Ascending aorta (tissue), 2 donors: ENCODE measurements around the gene FBXL2. TPM values are rescaled to one million over a fixed set of nuclear protein-coding genes. Genes with fewer than 3 reads are reported as not detected.
"Not testable (repeated sequence)": the region's sequence is repeated elsewhere in the genome, so short reads cannot be mapped to it uniquely, and the experiment has no call there.

Experiments used
- DNase-seq, 2 donors: peaks; one replicate each; pipeline ENCODE4 v3.0.0-alpha.2; 2019; ENCODE audit warnings: low spot score in 2 of 2
- H3K27ac ChIP-seq, 2 donors: fragments of 200-600 bp; sonication (generic); one replicate each; pipeline ENCODE4 v1.5.1; 2016 to 2017; ENCODE audit warnings: mild to moderate bottlenecking in 1 of 2
- H3K27me3 ChIP-seq: fragments of 200-600 bp; sonication (generic); one replicate; pipeline ENCODE4 v1.5.1; 2017
- H3K36me3 ChIP-seq, 2 donors: fragments of 200-600 bp; sonication (generic); one replicate each; pipeline ENCODE4 v1.5.1; 2016
- H3K4me1 ChIP-seq, 2 donors: fragments of 200-600 bp; sonication (generic); one replicate each; pipeline ENCODE4 v1.5.1; 2016 to 2017; ENCODE audit warnings: mild to moderate bottlenecking in 1 of 2
- H3K4me3 ChIP-seq, 2 donors: fragments of 200-600 bp; sonication (generic); one replicate each; pipeline ENCODE4 v1.5.1; 2016 to 2017; ENCODE audit warnings: mild to moderate bottlenecking in 1 of 2
- H3K9me3 ChIP-seq, 2 donors: fragments of 200-600 bp; sonication (generic); one replicate each; pipeline ENCODE4 v1.5.1; 2016
- intact Hi-C: fragments of 100-400 bp; cut with DNase I; formaldehyde crosslinking; loops from one replicate; pipeline ENCODE4 v1.15.1; 2023
- total RNA-seq: library from RNA; depleted of rRNA; stranded (reverse); fragments of >200 nt; gene quantifications from one replicate; pipeline ENCODE4 v1.1.0, GENCODE V29; 2016
- TF ChIP-seq, protein P1 (sequence below), 3 experiments: fragments of 200-600 bp in 2 of 3; fragments of 450-650 bp in 1 of 3; sonication (generic) in 2 of 3; IDR thresholded peaks; one replicate each; pipeline ENCODE4 v1.5.1; 2016 to 2019; ENCODE audit warnings: antibody characterized with exemption in 3 of 3, mild to moderate bottlenecking in 1 of 3, moderate library complexity in 1 of 3

Gene FBXL2
- total RNA-seq, 1 donor from 2014 or later: 33.4 TPM

- Histone ChIP-seq H3K27ac (no peak overlapping the region), H3K4me3 (no peak overlapping the region), H3K4me1 (peaks cover 6 to 21% of the 10 kb centered on the region in 2 donors), H3K36me3 (peaks cover 25 to 30% of the 10 kb centered on the region in 2 donors), H3K27me3 (no peaks in the 10 kb centered on the region), H3K9me3 (no peaks in the 10 kb centered on the region)
- DNase-seq: no peak
- intact Hi-C loops: no loop called here
- TF ChIP-seq, protein P1, sequence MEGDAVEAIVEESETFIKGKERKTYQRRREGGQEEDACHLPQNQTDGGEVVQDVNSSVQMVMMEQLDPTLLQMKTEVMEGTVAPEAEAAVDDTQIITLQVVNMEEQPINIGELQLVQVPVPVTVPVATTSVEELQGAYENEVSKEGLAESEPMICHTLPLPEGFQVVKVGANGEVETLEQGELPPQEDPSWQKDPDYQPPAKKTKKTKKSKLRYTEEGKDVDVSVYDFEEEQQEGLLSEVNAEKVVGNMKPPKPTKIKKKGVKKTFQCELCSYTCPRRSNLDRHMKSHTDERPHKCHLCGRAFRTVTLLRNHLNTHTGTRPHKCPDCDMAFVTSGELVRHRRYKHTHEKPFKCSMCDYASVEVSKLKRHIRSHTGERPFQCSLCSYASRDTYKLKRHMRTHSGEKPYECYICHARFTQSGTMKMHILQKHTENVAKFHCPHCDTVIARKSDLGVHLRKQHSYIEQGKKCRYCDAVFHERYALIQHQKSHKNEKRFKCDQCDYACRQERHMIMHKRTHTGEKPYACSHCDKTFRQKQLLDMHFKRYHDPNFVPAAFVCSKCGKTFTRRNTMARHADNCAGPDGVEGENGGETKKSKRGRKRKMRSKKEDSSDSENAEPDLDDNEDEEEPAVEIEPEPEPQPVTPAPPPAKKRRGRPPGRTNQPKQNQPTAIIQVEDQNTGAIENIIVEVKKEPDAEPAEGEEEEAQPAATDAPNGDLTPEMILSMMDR (IDR thresholded peaks at IDR 0.05): no peak
Observed at GRCh38 chr3:33425453-33425852, 148.2 kb downstream of the FBXL2 start.

GRCh38 chr3:33426068-33426467 is 148.8 kb downstream of the FBXL2 start:
- Histone ChIP-seq H3K27ac (no peak overlapping the region), H3K36me3 (peaks cover 19 to 24% of the 10 kb centered on the region in 2 donors), H3K4me1 (peaks cover 6 to 26% of the 10 kb centered on the region in 2 donors), H3K27me3 (no peaks in the 10 kb centered on the region), H3K9me3 (no peaks in the 10 kb centered on the region), H3K4me3 (no peak overlapping the region)
- TF ChIP-seq, protein P1 (IDR thresholded peaks at IDR 0.05): no peak
- no peak for DNase-seq
- intact Hi-C loops: no loop called here

DNA sequence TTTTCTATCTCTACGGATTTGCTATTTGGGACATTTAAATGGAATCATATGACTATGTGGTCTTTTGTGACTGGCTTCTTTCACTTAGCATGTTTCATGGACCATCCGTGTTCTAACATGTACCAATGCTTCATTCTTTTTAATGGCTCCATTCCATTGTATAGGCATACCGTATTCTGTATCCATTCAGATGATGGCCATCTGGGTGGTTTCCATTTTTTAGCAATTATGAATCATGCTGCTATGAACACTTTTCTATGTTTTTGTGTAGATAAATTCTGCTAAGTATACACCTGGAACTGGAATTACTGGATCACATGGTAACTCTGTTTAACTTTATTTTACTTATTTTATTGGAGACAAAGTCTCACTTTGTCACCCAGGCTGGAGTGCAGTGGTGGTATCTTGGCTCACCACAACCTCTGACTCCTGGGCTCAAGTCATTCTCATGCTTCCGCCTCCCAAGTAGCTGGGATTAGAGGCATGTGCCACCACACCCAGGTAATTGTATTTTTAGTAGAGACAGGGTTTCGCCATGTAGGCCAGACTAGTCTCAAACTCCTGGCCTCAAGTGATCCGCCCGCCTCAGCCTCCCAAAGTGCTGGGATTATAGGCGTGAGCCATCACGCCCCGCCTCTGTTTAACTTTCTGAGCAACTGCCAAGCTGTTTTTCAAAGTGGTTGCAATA is 149.5 kb downstream of the FBXL2 start:
- no peaks in the 10 kb centered on the region for H3K9me3 ChIP-seq
- H3K4me3 ChIP-seq: no peak overlapping the region
- no peaks in the 10 kb centered on the region for H3K27me3 ChIP-seq
- no peak for DNase-seq
- TF ChIP-seq, protein P1 (IDR thresholded peaks at IDR 0.05): no peak
- H3K27ac ChIP-seq: no peak overlapping the region
- H3K36me3 ChIP-seq: peaks cover 12 to 18% of the 10 kb centered on the region in 2 donors
- intact Hi-C loops: no loop called here
- H3K4me1 ChIP-seq: peaks cover 6 to 32% of the 10 kb centered on the region in 2 donors

GRCh38 chr3:33428734-33429133 is 151.5 kb downstream of the FBXL2 start:
- Histone ChIP-seq H3K27me3 (no peaks in the 10 kb centered on the region), H3K9me3 (no peaks in the 10 kb centered on the region), H3K4me3 (no peak overlapping the region), H3K36me3 (peaks cover 1 to 5% of the 10 kb centered on the region in 2 donors), H3K4me1 (peaks cover 6 to 42% of the 10 kb centered on the region in 2 donors), H3K27ac (no peak overlapping the region)
- TF ChIP-seq, protein P1 (IDR thresholded peaks at IDR 0.05): no peak
- DNase-seq: no peak
- intact Hi-C loops: no loop called here

DNA sequence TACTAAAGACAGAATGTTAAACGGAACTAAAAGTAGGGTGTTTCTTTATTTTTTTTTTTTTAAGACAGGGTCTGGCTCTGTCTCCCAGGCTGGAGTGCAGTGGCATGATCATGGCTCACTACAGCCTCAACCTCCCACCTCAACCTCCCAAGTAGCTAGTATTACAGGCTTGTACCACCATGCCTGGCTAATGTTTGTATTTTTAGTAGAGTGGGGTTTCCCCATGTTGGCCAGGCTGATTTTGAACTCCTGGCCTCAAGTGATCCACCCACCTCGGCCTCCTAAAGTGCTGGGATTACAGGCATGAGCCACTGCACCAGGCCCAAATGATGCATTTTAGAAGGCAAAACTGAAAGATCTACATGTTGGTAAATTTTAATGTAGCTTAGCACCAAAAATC is 152.1 kb downstream of the FBXL2 start:
- H3K4me1 ChIP-seq: peaks cover 6 to 42% of the 10 kb centered on the region in 2 donors
- H3K9me3 ChIP-seq, intact Hi-C loops, H3K27ac ChIP-seq, H3K27me3 ChIP-seq, H3K4me3 ChIP-seq, H3K36me3 ChIP-seq, DNase-seq: not testable (repeated sequence)

DNA sequence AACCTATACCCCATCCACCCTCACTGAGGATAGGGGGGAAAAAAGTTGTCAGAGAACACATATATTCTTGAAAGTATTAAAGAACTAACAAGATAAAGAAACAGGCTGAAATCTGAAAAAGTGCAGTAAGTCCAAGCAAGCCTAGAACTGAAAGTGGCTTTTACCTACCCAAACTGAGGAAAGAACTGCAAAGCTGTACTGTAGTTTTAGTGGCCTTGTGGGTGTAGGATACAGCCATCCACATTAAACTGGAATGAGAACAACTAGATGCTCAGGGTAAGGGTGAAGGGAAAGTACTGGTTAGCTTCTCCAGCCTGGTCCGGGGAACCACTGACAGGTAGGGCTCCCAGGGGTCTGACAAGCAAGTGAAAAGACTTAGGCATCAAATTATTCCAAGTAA is 152.8 kb downstream of the FBXL2 start:
- Histone ChIP-seq H3K27me3 (no peaks in the 10 kb centered on the region), H3K4me3 (no peak overlapping the region), H3K36me3 (no peaks in the 10 kb centered on the region), H3K4me1 (peaks cover 2 to 44% of the 10 kb centered on the region in 2 donors), H3K27ac (no peak overlapping the region), H3K9me3 (no peaks in the 10 kb centered on the region)
- TF ChIP-seq, protein P1 (IDR thresholded peaks at IDR 0.05): no peak
- intact Hi-C loops: loop anchor here (10.0 kb wide), 1 partner anchor 1895 kb away; the partner anchor contains the start of gene STT3B
- no peak for DNase-seq
